ENCODE data around the gene TLE1.

DNA sequence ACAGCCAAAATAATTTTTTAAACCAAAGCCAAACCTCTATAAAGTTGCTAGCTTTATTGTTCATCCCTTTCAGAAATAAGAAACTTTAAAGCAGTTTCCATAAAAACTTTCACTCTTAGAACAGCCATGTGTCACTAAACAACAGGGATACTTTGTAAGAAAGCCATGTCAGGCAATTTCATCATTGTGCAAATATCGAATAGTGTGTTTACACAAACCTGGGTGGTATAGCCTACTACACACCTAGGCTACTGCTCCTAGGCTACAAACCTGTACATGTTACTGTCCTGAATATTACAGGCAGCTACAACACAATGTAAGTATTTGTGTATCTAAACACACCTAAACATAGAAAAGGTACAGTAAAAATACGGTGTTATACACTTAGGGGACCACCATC lies 59.9 kb downstream of the TLE1 start:
- TF ChIP-seq, protein P1, sequence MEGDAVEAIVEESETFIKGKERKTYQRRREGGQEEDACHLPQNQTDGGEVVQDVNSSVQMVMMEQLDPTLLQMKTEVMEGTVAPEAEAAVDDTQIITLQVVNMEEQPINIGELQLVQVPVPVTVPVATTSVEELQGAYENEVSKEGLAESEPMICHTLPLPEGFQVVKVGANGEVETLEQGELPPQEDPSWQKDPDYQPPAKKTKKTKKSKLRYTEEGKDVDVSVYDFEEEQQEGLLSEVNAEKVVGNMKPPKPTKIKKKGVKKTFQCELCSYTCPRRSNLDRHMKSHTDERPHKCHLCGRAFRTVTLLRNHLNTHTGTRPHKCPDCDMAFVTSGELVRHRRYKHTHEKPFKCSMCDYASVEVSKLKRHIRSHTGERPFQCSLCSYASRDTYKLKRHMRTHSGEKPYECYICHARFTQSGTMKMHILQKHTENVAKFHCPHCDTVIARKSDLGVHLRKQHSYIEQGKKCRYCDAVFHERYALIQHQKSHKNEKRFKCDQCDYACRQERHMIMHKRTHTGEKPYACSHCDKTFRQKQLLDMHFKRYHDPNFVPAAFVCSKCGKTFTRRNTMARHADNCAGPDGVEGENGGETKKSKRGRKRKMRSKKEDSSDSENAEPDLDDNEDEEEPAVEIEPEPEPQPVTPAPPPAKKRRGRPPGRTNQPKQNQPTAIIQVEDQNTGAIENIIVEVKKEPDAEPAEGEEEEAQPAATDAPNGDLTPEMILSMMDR (conservative IDR thresholded peaks at IDR 0.05 in 1 of 2, IDR thresholded peaks at IDR 0.05 in 1 of 2; ENCODE audit: extremely low read depth in 1 of 2, insufficient read depth in 1 of 2, low read depth in 1 of 2, low read length in 2 of 2) = no peak
- TF ChIP-seq EZH2 (IDR thresholded peaks at IDR 0.05; ENCODE audit: borderline replicate concordance, low read length) = no peak
